HFFc6 (cell line): ENCODE data around the gene GATA5. TPM values are rescaled to one million over a fixed set of nuclear protein-coding genes. Genes with fewer than 3 reads are reported as not detected.

ENCODE experiments used
- DNase-seq: peaks from one replicate; pipeline ENCODE4 v3.0.0-alpha.2; 2018
- H3K27ac Mint-ChIP-seq: 2 replicates; pipeline ENCODE4 v1.8.0; 2020; ENCODE audit warnings: mild to moderate bottlenecking, mixed read lengths
- H3K27me3 Mint-ChIP-seq: 2 replicates; pipeline ENCODE4 v1.8.0; 2021; ENCODE audit warnings: mild to moderate bottlenecking, moderate library complexity, mixed read lengths; ENCODE audit not compliant: insufficient read depth
- H3K36me3 Mint-ChIP-seq: 2 replicates; pipeline ENCODE4 v1.8.0; 2021; ENCODE audit warnings: low read depth, mixed read lengths
- H3K4me1 Mint-ChIP-seq: 2 replicates; pipeline ENCODE4 v1.8.0; 2020; ENCODE audit warnings: low read depth, mixed read lengths
- H3K4me3 Mint-ChIP-seq: 2 replicates; pipeline ENCODE4 v1.8.0; 2020; ENCODE audit warnings: mild to moderate bottlenecking, moderate library complexity, mixed read lengths
- H3K9me3 Mint-ChIP-seq: 2 replicates; pipeline ENCODE4 v1.8.0; 2020; ENCODE audit warnings: mild to moderate bottlenecking, mixed read lengths
- CTCF ChIP-seq: fragments of 200-600 bp; sonication (generic); IDR thresholded peaks from 2 replicates; pipeline ENCODE4 v1.5.0; 2021; ENCODE audit warnings: antibody characterized with exemption, mild to moderate bottlenecking
- total RNA-seq, 6 experiments: library from RNA; stranded (reverse); fragmentation: NEBNext Ultra II Directional; extraction: Animal tissue kit (Norgen Biotek cat#: 25700); gene quantifications; 2 replicates in 1 of 6; 3 replicates in 5 of 6; pipeline ENCODE4 v1.2.3, GENCODE V29; 2021

GATA5 gene
- total RNA-seq, 6 experiments from 2014 or later, result not detected

- Mint-ChIP-seq H3K9me3 (no peaks in the 10 kb centered on the region), H3K27ac (no peak overlapping the region), H3K36me3 (no peaks in the 10 kb centered on the region), H3K4me3 (no peak overlapping the region), H3K27me3 (peaks cover 15% of the 10 kb centered on the region), H3K4me1 (no peaks in the 10 kb centered on the region)
- no peak for TF ChIP-seq CTCF
- DNase-seq, result no peak
Measured at GRCh38 chr20:62455929-62456328, 19.9 kb downstream of the GATA5 start.

GRCh38 chr20:62454904-62455636 lies 20.7 kb downstream of the GATA5 start:
- Mint-ChIP-seq H3K4me1 (no peaks in the 10 kb centered on the region), H3K9me3 (no peaks in the 10 kb centered on the region), H3K27me3 (peaks cover 15% of the 10 kb centered on the region), H3K27ac (no peak overlapping the region), H3K36me3 (no peaks in the 10 kb centered on the region), H3K4me3 (no peak overlapping the region)
- no peak for DNase-seq
- TF ChIP-seq CTCF, result no peak

- Mint-ChIP-seq H3K27ac (no peak overlapping the region), H3K4me3 (no peak overlapping the region), H3K36me3 (no peaks in the 10 kb centered on the region), H3K9me3 (no peaks in the 10 kb centered on the region), H3K4me1 (no peaks in the 10 kb centered on the region), H3K27me3 (peaks cover 26% of the 10 kb centered on the region)
- DNase-seq, result no peak
- TF ChIP-seq CTCF, result no peak
Measured at GRCh38 chr20:62453186-62453808, 22.5 kb downstream of the GATA5 start.

- no peaks in the 10 kb centered on the region for H3K9me3 Mint-ChIP-seq
- no peak for DNase-seq
- H3K27me3 Mint-ChIP-seq, result peaks cover 30% of the 10 kb centered on the region
- no peaks in the 10 kb centered on the region for H3K36me3 Mint-ChIP-seq
- no peak overlapping the region for H3K4me3 Mint-ChIP-seq
- H3K27ac Mint-ChIP-seq, result no peak overlapping the region
- no peak for TF ChIP-seq CTCF
- no peaks in the 10 kb centered on the region for H3K4me1 Mint-ChIP-seq
Measured at GRCh38 chr20:62452475-62453095, 23.2 kb downstream of the GATA5 start.

- no peak overlapping the region for H3K27ac Mint-ChIP-seq
- H3K4me1 Mint-ChIP-seq, result no peaks in the 10 kb centered on the region
- no peaks in the 10 kb centered on the region for H3K36me3 Mint-ChIP-seq
- no peak for TF ChIP-seq CTCF
- H3K4me3 Mint-ChIP-seq, result no peak overlapping the region
- peaks cover 29% of the 10 kb centered on the region for H3K27me3 Mint-ChIP-seq
- no peak for DNase-seq
- H3K9me3 Mint-ChIP-seq, result no peaks in the 10 kb centered on the region
Measured at GRCh38 chr20:62451970-62452369, 23.8 kb downstream of the GATA5 start.
